Mucosa of stomach (tissue), 1 donor: Measurements from ENCODE around the gene EPOP.
A peak's percentile ranks its signal among the peaks of the same experiment; 100 is the strongest.

Experiments used
- H3K27me3 ChIP-seq: one replicate; pipeline ENCODE4 v1.7.0; 2013; ENCODE audit warnings: mild to moderate bottlenecking, low read length; ENCODE audit not compliant: control insufficient read depth, insufficient read depth
- H3K36me3 ChIP-seq: one replicate; pipeline ENCODE4 v1.7.0; 2013; ENCODE audit warnings: low read length; ENCODE audit not compliant: control insufficient read depth, insufficient read depth
- H3K4me1 ChIP-seq: one replicate; pipeline ENCODE4 v1.7.0; 2013; ENCODE audit warnings: mild to moderate bottlenecking, low read length; ENCODE audit not compliant: control insufficient read depth, insufficient read depth
- H3K4me3 ChIP-seq: one replicate; pipeline ENCODE4 v1.7.0; 2013; ENCODE audit warnings: low read length
- H3K9ac ChIP-seq: one replicate; pipeline ENCODE4 v1.7.0; 2013; ENCODE audit warnings: mild to moderate bottlenecking, low read length, moderate library complexity
- H3K9me3 ChIP-seq: one replicate; pipeline ENCODE4 v1.7.0; 2013; ENCODE audit warnings: mild to moderate bottlenecking, low read length, moderate library complexity; ENCODE audit not compliant: control insufficient read depth
- donor health status: Pancreatic carcinoma.

The EPOP gene

DNA sequence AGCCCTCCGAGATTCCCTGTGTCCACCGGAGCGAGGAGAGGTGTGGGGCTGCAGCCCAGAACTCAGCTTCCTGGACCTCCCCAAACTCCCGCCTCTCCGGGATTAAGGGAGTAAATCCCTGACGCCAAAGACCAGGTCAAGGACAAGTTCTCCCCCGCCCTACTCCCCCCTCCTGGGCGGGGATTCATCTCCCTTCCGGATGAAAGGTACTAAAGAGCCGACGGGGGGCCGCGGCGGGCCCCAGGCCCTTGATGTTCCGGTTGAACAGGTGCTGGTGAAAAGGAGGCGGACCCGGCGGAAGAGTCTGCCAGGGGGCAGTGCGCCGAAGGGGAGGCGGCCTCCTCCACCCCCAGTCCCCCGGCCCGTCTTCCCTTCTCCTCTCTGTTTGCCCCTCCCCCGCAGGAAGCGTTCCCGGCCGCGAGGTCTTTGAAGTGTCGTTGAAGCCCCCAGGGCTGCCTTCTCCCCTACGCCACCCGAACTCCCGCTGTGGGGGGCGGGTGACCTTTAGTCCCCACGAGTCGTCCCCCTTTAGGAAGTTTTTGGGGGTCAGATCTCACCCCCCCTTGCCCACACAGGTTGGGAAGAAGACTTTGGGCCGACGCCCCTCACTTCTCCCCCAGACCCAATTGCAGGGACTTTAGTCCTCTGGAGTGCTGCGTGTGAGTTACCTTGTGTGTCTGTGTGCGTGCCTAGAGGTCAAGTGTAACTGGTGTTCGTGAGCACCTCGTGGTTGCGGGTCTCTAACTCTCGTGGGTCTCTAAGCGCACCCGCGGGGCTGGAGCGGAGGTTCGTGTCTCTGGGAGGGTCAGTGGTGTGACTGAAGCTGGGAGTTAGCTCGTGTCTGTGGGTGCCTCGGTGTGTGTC lies 29.2 kb upstream of the EPOP start:
- peaks cover 31% of the 10 kb centered on the region for H3K4me1 ChIP-seq
- H3K9ac ChIP-seq, result peak overlapping the region; percentile 90
- H3K36me3 ChIP-seq, result no peaks in the 10 kb centered on the region
- H3K9me3 ChIP-seq, result no peaks in the 10 kb centered on the region
- no peaks in the 10 kb centered on the region for H3K27me3 ChIP-seq
- peak overlapping the region; percentile 85 for H3K4me3 ChIP-seq

DNA sequence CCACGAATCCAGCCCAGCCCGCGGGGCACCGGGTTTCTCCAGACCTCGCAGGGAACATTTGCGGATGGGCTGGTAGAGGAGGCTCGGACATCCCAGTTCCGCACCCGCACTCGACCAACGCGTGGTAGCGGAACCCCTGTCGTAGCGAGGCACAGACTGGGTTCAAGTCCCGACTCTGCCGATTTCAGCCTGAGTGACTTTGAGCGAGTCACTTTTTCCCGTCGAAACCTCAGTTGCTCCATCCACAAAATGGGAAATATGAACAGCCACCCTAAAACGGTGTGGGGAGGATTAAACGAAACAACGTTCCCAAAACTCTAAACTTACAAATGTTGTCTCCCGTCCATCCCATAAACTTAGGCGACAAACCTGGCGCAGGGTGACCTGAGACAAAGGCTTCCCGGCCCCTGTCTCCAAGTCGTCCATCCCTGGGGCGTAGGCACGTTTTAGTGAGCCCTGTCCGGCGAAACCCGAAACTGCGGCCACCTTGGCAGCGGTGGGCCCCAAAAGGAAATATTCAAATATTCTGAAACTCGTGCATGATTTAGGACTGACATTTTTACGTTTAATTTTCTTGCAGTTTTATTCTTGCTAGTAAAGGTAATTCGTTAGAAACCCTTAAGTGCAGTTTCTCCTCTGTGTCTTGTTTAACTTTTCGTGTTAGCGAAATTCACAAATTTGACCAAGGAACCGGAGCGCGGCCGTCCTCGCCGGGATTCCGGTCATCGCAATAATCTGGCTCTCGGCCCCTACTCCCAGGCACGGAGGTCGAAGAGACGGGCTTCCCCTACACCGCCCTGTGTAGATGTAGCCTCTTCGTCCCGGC lies 28.4 kb upstream of the EPOP start:
- peak overlapping the region; percentile 85 for H3K4me3 ChIP-seq
- H3K27me3 ChIP-seq, result no peaks in the 10 kb centered on the region
- H3K4me1 ChIP-seq, result peaks cover 29% of the 10 kb centered on the region

DNA sequence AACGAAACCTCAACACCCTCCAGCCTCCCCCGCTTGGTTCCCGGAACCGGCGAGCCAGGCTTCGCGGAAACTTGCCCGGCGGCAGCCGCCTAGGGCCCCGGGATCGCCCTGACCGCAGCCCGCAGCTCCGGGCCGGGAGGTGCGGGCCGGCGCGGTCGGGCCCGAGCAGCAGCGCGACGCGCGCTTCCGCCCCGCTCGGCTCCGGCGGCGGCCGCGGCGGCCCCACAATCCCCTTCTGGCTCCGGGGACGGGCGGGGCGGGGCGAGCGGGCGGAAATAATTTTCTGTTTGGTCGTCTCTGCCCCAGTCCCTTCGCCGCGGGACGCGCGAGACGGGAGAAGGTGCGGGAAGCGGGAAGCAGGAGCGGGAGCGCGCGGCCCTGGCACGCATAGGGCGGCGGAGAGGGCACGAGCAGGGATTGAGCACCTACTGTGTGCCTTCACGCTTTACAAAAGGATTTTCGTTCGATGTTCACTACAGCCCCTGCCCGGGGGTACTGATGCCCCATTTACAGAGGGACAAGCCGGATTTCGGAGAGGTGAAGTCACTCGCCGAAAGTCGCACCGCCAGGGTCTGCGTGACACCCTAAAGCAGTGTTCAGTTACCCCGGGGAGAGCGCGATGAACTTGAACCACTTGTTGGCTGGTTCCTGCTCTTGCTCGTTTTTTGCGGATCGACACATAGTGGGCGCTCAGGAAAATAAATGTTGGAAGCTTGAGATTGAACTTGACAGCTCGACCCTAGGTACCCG lies 27.6 kb upstream of the EPOP start:
- Histone ChIP-seq H3K4me1 (peaks cover 25% of the 10 kb centered on the region), H3K27me3 (no peaks in the 10 kb centered on the region), H3K36me3 (no peaks in the 10 kb centered on the region), H3K4me3 (peak overlapping the region; percentile 85), H3K9ac (peak overlapping the region; percentile 93), H3K9me3 (no peaks in the 10 kb centered on the region)

More for the DNA sequence above, 28.4 kb upstream of the EPOP start:
- peak overlapping the region; percentile 90 for H3K9ac ChIP-seq
- no peaks in the 10 kb centered on the region for H3K9me3 ChIP-seq
- H3K36me3 ChIP-seq, result no peaks in the 10 kb centered on the region

DNA sequence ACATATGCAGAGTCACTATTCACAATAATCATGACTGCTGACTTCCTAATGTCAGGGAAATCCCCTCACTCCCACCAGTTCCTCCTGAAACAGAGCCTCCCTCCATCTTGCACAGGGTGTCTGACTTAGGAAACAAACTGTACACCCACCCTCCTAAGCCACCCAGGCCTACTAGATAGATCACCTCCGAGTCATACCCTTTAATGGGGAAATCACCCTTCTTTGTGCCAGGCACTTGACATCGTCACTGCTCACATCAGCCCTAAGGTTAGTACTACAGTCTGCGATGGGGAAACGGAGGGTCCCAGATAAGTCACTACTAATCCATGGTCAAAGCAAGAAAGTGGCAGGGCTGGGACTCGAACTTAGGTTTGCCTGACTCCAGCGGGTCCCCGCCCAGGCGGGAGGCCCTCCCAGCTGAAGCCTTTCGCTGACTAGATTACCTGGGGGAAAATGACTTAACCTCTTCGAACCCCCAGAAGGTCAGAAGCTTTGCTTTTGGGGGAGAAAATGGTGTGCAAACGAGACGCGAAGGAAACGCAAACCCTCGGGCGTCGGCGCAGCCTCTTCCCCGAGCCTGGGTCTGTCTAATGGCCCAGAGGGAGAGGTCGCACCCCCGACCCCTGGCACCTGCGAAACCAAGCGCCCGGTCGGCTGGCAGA lies 26.9 kb upstream of the EPOP start:
- H3K9ac ChIP-seq, result peak overlapping the region; percentile 93
- H3K4me3 ChIP-seq, result peak overlapping the region; percentile 57
- no peaks in the 10 kb centered on the region for H3K9me3 ChIP-seq
- no peaks in the 10 kb centered on the region for H3K27me3 ChIP-seq
- H3K4me1 ChIP-seq, result peaks cover 21% of the 10 kb centered on the region
- no peaks in the 10 kb centered on the region for H3K36me3 ChIP-seq

DNA sequence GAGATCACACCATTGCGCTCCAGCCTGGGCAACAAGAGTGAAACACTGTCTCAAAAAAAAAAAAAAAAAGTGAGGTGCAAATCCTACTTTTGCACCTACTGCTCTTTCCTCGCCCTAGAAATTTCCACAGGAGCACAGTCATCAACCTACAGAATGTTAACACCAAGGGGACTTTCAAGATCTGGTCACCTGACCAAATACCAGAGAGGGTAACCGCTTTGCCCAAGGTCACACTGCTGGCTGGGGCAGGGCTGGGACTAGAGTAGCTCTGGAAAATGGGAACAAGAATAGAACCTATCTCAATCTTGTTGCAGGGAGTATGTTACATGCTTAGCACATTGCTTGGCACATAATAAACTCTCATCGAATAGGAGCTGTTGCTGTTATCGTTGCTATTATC lies 24.0 kb upstream of the EPOP start:
- no peak overlapping the region for H3K4me3 ChIP-seq
- H3K4me1 ChIP-seq, result peaks cover 16% of the 10 kb centered on the region
- H3K9ac ChIP-seq, result no peak overlapping the region
- H3K36me3 ChIP-seq, result no peaks in the 10 kb centered on the region
- H3K9me3 ChIP-seq, result no peaks in the 10 kb centered on the region
- H3K27me3 ChIP-seq, result no peaks in the 10 kb centered on the region

DNA sequence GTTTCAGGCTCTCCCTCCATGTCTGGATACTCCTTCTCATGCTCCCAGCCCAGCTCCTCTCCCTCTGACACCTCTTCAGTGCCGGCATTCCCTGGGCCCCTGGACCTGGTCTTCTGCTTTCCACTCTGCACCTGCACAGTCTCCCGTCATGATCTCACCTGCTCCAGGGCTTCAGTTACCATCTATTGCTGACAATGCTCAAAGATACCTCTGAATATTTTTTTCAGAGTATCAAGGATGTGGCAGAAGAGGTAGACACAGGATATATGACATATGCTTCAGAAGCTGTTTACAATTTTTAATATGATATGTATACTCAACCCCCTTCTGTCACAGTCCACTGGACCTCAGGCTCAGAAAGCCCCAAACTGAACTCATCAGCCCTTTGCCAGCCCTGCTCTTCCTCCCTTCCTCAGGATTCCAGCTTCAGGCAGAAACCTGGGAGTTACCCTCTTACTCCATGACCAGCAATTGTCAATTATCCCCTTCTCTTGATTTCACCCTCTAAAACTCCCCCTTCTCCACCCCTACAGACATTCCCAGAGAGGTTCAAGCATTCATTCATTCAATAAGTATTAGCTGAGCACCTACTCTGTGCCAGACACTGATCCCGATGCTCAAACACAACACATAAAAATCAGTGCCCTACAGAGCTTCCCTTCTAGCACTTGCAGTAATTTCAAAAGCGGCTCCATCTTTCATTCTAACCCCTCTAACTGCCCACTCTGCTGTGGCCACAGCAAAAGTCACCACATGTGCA lies 22.5 kb upstream of the EPOP start:
- Histone ChIP-seq H3K9me3 (no peaks in the 10 kb centered on the region), H3K27me3 (no peaks in the 10 kb centered on the region), H3K4me1 (peaks cover 17% of the 10 kb centered on the region), H3K4me3 (no peak overlapping the region), H3K36me3 (no peaks in the 10 kb centered on the region), H3K9ac (no peak overlapping the region)

DNA sequence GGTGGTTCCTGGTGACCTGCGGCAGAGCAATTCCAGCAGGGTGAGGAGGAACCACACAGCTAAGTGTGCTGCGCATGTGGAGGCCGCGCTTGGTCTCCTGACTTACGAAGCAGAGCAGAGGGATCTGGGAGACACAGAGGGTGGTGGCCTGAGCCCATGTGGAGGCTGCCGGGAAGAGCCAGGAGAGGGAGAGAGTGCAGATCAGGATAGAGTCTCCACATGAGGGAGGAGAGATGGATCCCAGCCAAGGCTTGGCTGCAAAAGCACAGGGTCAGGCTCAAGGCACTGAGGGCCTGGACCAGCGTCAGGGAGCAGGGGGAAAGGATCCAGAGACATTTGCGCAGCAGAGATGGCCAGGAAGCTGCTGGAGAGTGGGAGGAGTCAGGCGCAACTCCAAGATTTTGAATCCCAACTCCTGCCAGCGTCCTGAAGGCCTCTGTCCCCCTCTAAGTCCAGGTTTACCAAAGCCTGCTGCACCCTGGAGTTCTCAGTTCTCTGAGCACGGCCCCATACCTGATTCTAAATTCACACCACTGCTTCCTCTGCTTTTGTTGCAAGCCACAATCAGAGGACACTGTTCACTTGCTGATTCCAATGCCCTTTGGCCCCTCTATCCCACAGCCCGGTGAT lies 19.1 kb upstream of the EPOP start:
- Histone ChIP-seq H3K9me3 (no peaks in the 10 kb centered on the region), H3K9ac (no peak overlapping the region), H3K27me3 (no peaks in the 10 kb centered on the region), H3K4me3 (no peak overlapping the region), H3K36me3 (no peaks in the 10 kb centered on the region), H3K4me1 (peaks cover 7% of the 10 kb centered on the region)

DNA sequence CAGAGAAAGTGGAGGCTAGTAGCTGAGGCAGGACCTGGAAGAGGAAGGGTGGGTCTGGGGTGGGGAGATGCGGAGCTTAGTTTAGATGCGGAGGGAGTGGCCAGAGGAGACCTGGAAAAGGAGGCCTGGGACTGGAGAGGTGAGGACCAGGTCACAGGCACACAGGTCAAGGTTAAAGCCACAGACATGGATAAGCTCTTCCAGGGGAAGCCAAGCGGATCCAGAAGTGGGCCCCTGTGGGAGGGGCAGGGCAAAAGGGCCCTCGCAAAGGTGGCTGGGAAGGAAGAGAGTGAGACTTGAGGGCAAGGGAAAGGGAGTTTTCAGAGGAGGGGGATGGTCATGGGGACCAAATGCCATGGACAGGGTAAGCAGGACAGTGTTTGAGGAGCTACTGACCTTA lies 16.4 kb upstream of the EPOP start:
- peaks cover 7% of the 10 kb centered on the region for H3K4me1 ChIP-seq
- H3K27me3 ChIP-seq, result no peaks in the 10 kb centered on the region
- H3K36me3 ChIP-seq, result no peaks in the 10 kb centered on the region
- H3K9me3 ChIP-seq, result no peaks in the 10 kb centered on the region
- no peak overlapping the region for H3K9ac ChIP-seq
- no peak overlapping the region for H3K4me3 ChIP-seq

DNA sequence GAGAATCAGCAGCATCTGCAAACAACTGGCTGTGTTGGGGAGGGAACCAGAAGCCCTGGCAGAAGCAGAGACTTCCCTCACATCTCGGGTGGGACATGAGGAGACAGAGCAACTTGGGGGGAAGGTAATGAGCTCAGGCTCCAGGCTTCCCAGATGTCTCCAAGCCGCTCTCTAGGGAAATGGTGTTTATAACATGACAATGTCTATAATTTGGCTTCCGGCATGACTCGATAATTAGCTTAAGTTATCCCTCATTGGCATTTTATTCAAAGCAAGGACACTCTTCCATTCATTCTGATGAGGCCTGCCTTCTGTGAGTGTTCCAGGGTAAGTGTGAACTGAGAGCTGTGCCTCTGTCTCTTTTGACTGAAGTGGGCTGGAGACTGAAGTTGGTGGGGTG lies 15.6 kb upstream of the EPOP start:
- Histone ChIP-seq H3K4me1 (peaks cover 7% of the 10 kb centered on the region), H3K27me3 (no peaks in the 10 kb centered on the region), H3K9me3 (no peaks in the 10 kb centered on the region), H3K4me3 (no peak overlapping the region), H3K36me3 (no peaks in the 10 kb centered on the region), H3K9ac (no peak overlapping the region)

DNA sequence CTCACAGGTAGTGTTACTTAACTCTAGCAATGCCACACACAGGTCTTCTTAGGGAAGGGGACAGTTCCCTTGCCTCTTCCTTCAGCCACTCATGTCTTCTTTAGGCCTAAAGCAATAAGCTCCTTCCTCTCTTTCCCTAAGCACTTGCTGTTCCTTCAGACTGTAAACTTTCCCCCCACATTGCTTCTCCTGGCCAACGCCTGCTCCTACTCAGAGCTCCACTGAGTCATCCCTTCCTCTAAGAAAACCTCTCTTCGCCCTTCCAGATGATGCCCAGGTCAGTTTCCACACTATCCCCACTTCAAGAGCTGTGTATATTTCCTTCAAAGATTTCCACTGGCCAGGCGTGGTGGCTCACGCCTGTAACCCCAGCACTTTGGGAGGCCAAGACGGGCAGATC lies 12.5 kb upstream of the EPOP start:
- no peak overlapping the region for H3K4me3 ChIP-seq
- H3K36me3 ChIP-seq, result no peaks in the 10 kb centered on the region
- H3K9me3 ChIP-seq, result no peaks in the 10 kb centered on the region
- no peaks in the 10 kb centered on the region for H3K4me1 ChIP-seq
- H3K27me3 ChIP-seq, result no peaks in the 10 kb centered on the region
- no peak overlapping the region for H3K9ac ChIP-seq

DNA sequence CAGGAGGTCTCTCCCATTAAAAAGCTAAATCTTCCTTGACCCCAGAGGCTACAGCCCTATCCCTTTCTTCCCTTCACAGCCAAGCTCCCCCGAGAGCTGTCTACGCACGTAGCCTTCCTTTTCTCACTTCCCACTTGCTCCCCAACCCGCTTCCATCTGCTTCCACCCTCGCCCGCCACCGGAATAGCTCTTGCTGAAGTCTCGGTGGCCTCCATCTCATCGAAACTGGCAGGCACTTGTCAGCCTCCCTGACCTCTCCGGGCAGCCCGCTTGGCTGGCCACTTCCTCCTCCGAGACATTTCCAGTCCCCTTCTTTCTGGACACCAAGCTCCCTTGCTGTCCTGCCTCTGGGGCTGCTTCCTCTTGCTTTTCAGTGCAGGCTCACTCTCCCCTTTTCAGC lies 10.7 kb upstream of the EPOP start:
- Histone ChIP-seq H3K9me3 (no peaks in the 10 kb centered on the region), H3K36me3 (no peaks in the 10 kb centered on the region), H3K27me3 (no peaks in the 10 kb centered on the region), H3K4me1 (no peaks in the 10 kb centered on the region), H3K4me3 (no peak overlapping the region), H3K9ac (no peak overlapping the region)
